HCT116 (cell line): ENCODE results near the gene ZSCAN9.

ENCODE experiments used
- CTCF ChIP-seq, 3 experiments: fragments of 200-600 bp in 1 of 3; sonication (generic) in 1 of 3; IDR thresholded peaks in 2 of 3; conservative IDR thresholded peaks in 1 of 3; 2 replicates each; pipeline ENCODE4 v1.5.1; 2012 to 2017; ENCODE audit warnings: low read depth in 2 of 3, low read length in 2 of 3, antibody characterized with exemption in 1 of 3, borderline replicate concordance in 1 of 3, control low read depth in 1 of 3, mild to moderate bottlenecking in 1 of 3, mixed read lengths in 1 of 3, mixed run types in 1 of 3, moderate library complexity in 1 of 3; ENCODE audit not compliant: insufficient read depth in 1 of 3
- EZH2phosphoT487 ChIP-seq: fragments of 200-600 bp; IDR thresholded peaks from 2 replicates; pipeline ENCODE4 v1.6.1; 2018; ENCODE audit warnings: antibody characterized with exemption, borderline replicate concordance
- MAX ChIP-seq: IDR thresholded peaks from 2 replicates; pipeline ENCODE4 v1.6.1; 2012

DNA sequence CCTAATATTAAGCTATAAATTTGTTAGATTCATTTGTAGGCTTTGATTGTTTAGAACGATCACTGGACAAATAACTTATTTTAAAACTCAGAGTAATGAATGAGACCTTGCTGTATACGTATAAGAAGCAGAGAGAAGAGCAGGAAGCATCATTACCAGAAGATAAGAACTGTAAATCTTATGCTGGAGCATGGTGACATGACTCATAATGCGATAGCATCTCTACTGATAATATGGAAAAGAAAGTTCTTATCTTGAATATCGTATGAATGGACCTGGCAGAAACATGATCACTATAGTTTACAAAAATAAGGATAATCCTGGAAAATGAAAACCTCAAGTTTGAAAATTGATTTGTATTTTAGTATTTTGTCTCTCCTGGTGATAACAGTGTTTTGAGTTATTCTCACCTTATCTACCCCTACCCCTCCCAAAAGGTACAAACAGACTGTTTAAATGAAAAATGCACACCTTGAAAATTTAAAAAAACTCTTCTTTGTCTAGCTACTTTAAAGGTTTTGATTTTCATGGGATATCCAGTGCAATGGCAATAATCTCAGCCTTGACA, 39.8 kb downstream of the ZSCAN9 start:
- TF ChIP-seq EZH2phosphoT487: no peak
- no peak for TF ChIP-seq CTCF (IDR thresholded peaks at IDR 0.05 in 2 of 3, conservative IDR thresholded peaks at IDR 0.05 in 1 of 3; ENCODE audit: borderline replicate concordance in 1 of 3, insufficient read depth in 1 of 3, low read depth in 2 of 3, low read length in 2 of 3)
- TF ChIP-seq MAX: no peak
